HG02870 (cell line): Measurements from ENCODE around the gene TPM4.

ENCODE experiments used
- ATAC-seq: cut with Tn5 transposase; IDR thresholded peaks from one replicate; pipeline ENCODE4 v1.9.1; 2021; ENCODE audit warnings: mild to moderate bottlenecking, moderate library complexity; ENCODE audit not compliant: unreplicated experiment

TPM4 gene

GRCh38 chr19:16041299-16041990 lies 34.9 kb upstream of the TPM4 start:
- no peak for ATAC-seq

GRCh38 chr19:16041991-16042386 lies 34.3 kb upstream of the TPM4 start:
- no peak for ATAC-seq

GRCh38 chr19:16042533-16043085 lies 33.7 kb upstream of the TPM4 start:
- ATAC-seq, result no peak

- no peak for ATAC-seq
These were observed 33.0 kb upstream of the TPM4 start for GRCh38 chr19:16043156-16043757.

- ATAC-seq, result no peak
These were observed 31.5 kb upstream of the TPM4 start for GRCh38 chr19:16044746-16045145.

- no peak for ATAC-seq
These were observed 31.1 kb upstream of the TPM4 start for GRCh38 chr19:16045171-16045570.

- ATAC-seq, result no peak
These were observed 30.4 kb upstream of the TPM4 start for GRCh38 chr19:16045893-16046292.

- no peak for ATAC-seq
These were observed 27.7 kb upstream of the TPM4 start for GRCh38 chr19:16048583-16048982.

- no peak for ATAC-seq
These were observed 24.9 kb upstream of the TPM4 start for GRCh38 chr19:16051254-16052025.

GRCh38 chr19:16052353-16052752 lies 23.9 kb upstream of the TPM4 start:
- no peak for ATAC-seq

GRCh38 chr19:16057062-16057461 lies 19.2 kb upstream of the TPM4 start:
- ATAC-seq, result no peak

- no peak for ATAC-seq
These were observed 16.0 kb upstream of the TPM4 start for GRCh38 chr19:16060294-16060693.

- no peak for ATAC-seq
These were observed 14.4 kb upstream of the TPM4 start for GRCh38 chr19:16061943-16062342.

- no peak for ATAC-seq
These were observed 13.5 kb upstream of the TPM4 start for GRCh38 chr19:16062789-16063188.

- ATAC-seq, result no peak
These were observed 11.9 kb upstream of the TPM4 start for GRCh38 chr19:16064209-16064889.

- ATAC-seq, result no peak
These were observed 9.6 kb upstream of the TPM4 start for GRCh38 chr19:16066611-16067104.

GRCh38 chr19:16067205-16067938 lies 8.9 kb upstream of the TPM4 start:
- no peak for ATAC-seq

GRCh38 chr19:16068696-16069259 lies 7.5 kb upstream of the TPM4 start:
- no peak for ATAC-seq

- ATAC-seq, result no peak
These were observed 6.4 kb upstream of the TPM4 start for GRCh38 chr19:16069813-16070365.
